NCI-H69 (cell line): ENCODE results near the gene MID2.
A peak's percentile ranks its signal among the peaks of the same experiment; 100 is the strongest.
"Not testable (repeated sequence)": the region's sequence is repeated elsewhere in the genome, so short reads cannot be mapped to it uniquely, and the experiment has no call there.

Experiments
- DNase-seq: peaks from one replicate; lab custom pipeline; 2025; lab: John Stamatoyannopoulos, UW

The MID2 gene

GRCh38 chrX:107842715-107843400 is 17.2 kb downstream of the MID2 start:
- DNase-seq: no peak

GRCh38 chrX:107845625-107846024 is 20.0 kb downstream of the MID2 start:
- no peak for DNase-seq

- no peak for DNase-seq
These were observed 22.9 kb downstream of the MID2 start for GRCh38 chrX:107848591-107848990.

GRCh38 chrX:107849747-107850421 is 24.2 kb downstream of the MID2 start:
- DNase-seq: peak; percentile 6

GRCh38 chrX:107850422-107850765 is 24.7 kb downstream of the MID2 start:
- no peak for DNase-seq

- no peak for DNase-seq
These were observed 25.5 kb downstream of the MID2 start for GRCh38 chrX:107851215-107851614.

- DNase-seq: not testable (repeated sequence)
These were observed 26.0 kb downstream of the MID2 start for GRCh38 chrX:107851665-107852064.

- DNase-seq: no peak
These were observed 30.6 kb downstream of the MID2 start for GRCh38 chrX:107856289-107856688.

- not testable (repeated sequence) for DNase-seq
These were observed 31.4 kb downstream of the MID2 start for GRCh38 chrX:107857041-107857440.

- no peak for DNase-seq
These were observed 32.2 kb downstream of the MID2 start for GRCh38 chrX:107857837-107858236.

GRCh38 chrX:107861056-107861455 is 35.4 kb downstream of the MID2 start:
- no peak for DNase-seq

- DNase-seq: no peak
These were observed 45.5 kb downstream of the MID2 start for GRCh38 chrX:107871136-107871535.

- no peak for DNase-seq
These were observed 52.4 kb downstream of the MID2 start for GRCh38 chrX:107878106-107878505.

- no peak for DNase-seq
These were observed 54.5 kb downstream of the MID2 start for GRCh38 chrX:107880054-107880610.

GRCh38 chrX:107894038-107894437 is 68.4 kb downstream of the MID2 start:
- DNase-seq: peak; percentile 42

- DNase-seq: no peak
These were observed 77.1 kb downstream of the MID2 start for GRCh38 chrX:107902721-107903120.

- DNase-seq: no peak
These were observed 79.7 kb downstream of the MID2 start for GRCh38 chrX:107905366-107905765.

- no peak for DNase-seq
These were observed 98.6 kb downstream of the MID2 start for GRCh38 chrX:107924136-107924746.

GRCh38 chrX:107934262-107934661 is 108.6 kb downstream of the MID2 start:
- DNase-seq: no peak

GRCh38 chrX:107935200-107935599 is 109.5 kb downstream of the MID2 start:
- peak; percentile 14 for DNase-seq

GRCh38 chrX:107935664-107936433 is 110.2 kb downstream of the MID2 start:
- peak; percentile 27 for DNase-seq

- DNase-seq: no peak
These were observed 110.7 kb downstream of the MID2 start for GRCh38 chrX:107936434-107936730.

GRCh38 chrX:107940095-107940494 is 114.4 kb downstream of the MID2 start:
- DNase-seq: no peak
